Naive B cell (primary cell): ENCODE results near the gene THEM4. TPM values are rescaled to one million over a fixed set of nuclear protein-coding genes. Genes with fewer than 3 reads are reported as not detected.
"Not testable (repeated sequence)": the region's sequence is repeated elsewhere in the genome, so short reads cannot be mapped to it uniquely, and the experiment has no call there.

Source experiments
- ATAC-seq, 2 donors: fragments of 150-1000 bp; cut with Tn5 transposase; 2 replicates each; pipeline ENCODE4 v1.10.0; 2021; ENCODE audit warnings: low read depth in 2 of 2, mild to moderate bottlenecking in 2 of 2, moderate library complexity in 2 of 2
- DNase-seq: peaks from one replicate; pipeline ENCODE4 v3.0.0; 2022
- H3K27ac Mint-ChIP-seq, 6 donors: one replicate each; pipeline ENCODE4 v1.8.0; 2020 to 2022; ENCODE audit warnings: mild to moderate bottlenecking in 6 of 6, mixed read lengths in 6 of 6, moderate library complexity in 5 of 6, inconsistent platforms in 2 of 6
- H3K27me3 Mint-ChIP-seq, 3 donors: one replicate each; pipeline ENCODE4 v1.8.0; 2021 to 2022; ENCODE audit warnings: mixed read lengths in 3 of 3, mild to moderate bottlenecking in 1 of 3
- H3K36me3 Mint-ChIP-seq, 2 donors: one replicate each; pipeline ENCODE4 v1.8.0; 2020 to 2022; ENCODE audit warnings: mixed read lengths in 2 of 2, inconsistent platforms in 1 of 2, mild to moderate bottlenecking in 1 of 2
- H3K4me1 Mint-ChIP-seq, 3 donors: one replicate each; pipeline ENCODE4 v1.8.0; 2020 to 2022; ENCODE audit warnings: mixed read lengths in 3 of 3, inconsistent platforms in 1 of 3, mild to moderate bottlenecking in 1 of 3, moderate library complexity in 1 of 3
- H3K4me3 Mint-ChIP-seq, 8 donors: one replicate each; pipeline ENCODE4 v1.8.0; 2020 to 2022; ENCODE audit warnings: mild to moderate bottlenecking in 8 of 8, mixed read lengths in 8 of 8, moderate library complexity in 8 of 8, inconsistent platforms in 2 of 8
- H3K9me3 Mint-ChIP-seq, 7 donors: one replicate each; pipeline ENCODE4 v1.8.0; 2020 to 2022; ENCODE audit warnings: mixed read lengths in 7 of 7, mild to moderate bottlenecking in 5 of 7, inconsistent platforms in 2 of 7, moderate library complexity in 1 of 7
- polyA plus RNA-seq, 6 donors: library from polyadenylated mRNA; unstranded; fragments of 300-500 nt; fragmentation: Illumina TruSeq; gene quantifications; one replicate each; pipeline ENCODE4 v1.2.3, GENCODE V29; 2021; ENCODE audit warnings: low read depth in 6 of 6

Gene THEM4
- polyA plus RNA-seq, 6 donors from 2014 or later = 6.6 to 11.9 (median 8.1) TPM

- not testable (repeated sequence) for ATAC-seq, H3K27ac Mint-ChIP-seq, DNase-seq, H3K4me3 Mint-ChIP-seq, H3K4me1 Mint-ChIP-seq, H3K27me3 Mint-ChIP-seq
- Mint-ChIP-seq H3K36me3 (peaks cover 13 to 33% of the 10 kb centered on the region in 2 donors), H3K9me3 (peaks cover 0 to 47% (median 30%) of the 10 kb centered on the region in 7 donors)
Measured at GRCh38 chr1:151900804-151901203, 8.5 kb downstream of the THEM4 start.

- H3K4me1 Mint-ChIP-seq = no peaks in the 10 kb centered on the region
- H3K27me3 Mint-ChIP-seq = peaks cover 0 to 5% (median 0%) of the 10 kb centered on the region in 3 donors
- H3K4me3 Mint-ChIP-seq = no peak overlapping the region
- H3K36me3 Mint-ChIP-seq = peaks cover 14 to 22% of the 10 kb centered on the region in 2 donors
- H3K27ac Mint-ChIP-seq = peak overlapping the region in 2 of 6 donors; percentile 41 to 47
- DNase-seq = no peak
- no peak for ATAC-seq
- H3K9me3 Mint-ChIP-seq = peaks cover 0 to 35% (median 30%) of the 10 kb centered on the region in 7 donors
Measured at GRCh38 chr1:151898519-151898991, 10.8 kb downstream of the THEM4 start.

GRCh38 chr1:151897991-151898431, 11.3 kb downstream of the THEM4 start:
- peak overlapping the region in 1 of 8 donors; percentile 56 for H3K4me3 Mint-ChIP-seq
- H3K27me3 Mint-ChIP-seq = peaks cover 0 to 5% (median 0%) of the 10 kb centered on the region in 3 donors
- DNase-seq (no peak), ATAC-seq (no peak)
- H3K4me1 Mint-ChIP-seq = no peaks in the 10 kb centered on the region
- peaks cover 18 to 28% of the 10 kb centered on the region in 2 donors for H3K36me3 Mint-ChIP-seq
- H3K27ac Mint-ChIP-seq = no peak overlapping the region
- peaks cover 0 to 33% (median 30%) of the 10 kb centered on the region in 7 donors for H3K9me3 Mint-ChIP-seq

GRCh38 chr1:151893176-151893924, 16.0 kb downstream of the THEM4 start:
- ATAC-seq = no peak
- Mint-ChIP-seq H3K4me3 (no peak overlapping the region), H3K4me1 (no peaks in the 10 kb centered on the region), H3K27me3 (no peaks in the 10 kb centered on the region), H3K9me3 (no peaks in the 10 kb centered on the region), H3K27ac (no peak overlapping the region), H3K36me3 (peaks cover 5 to 26% of the 10 kb centered on the region in 2 donors)
- no peak for DNase-seq

GRCh38 chr1:151892190-151892589, 17.1 kb downstream of the THEM4 start:
- ATAC-seq (no peak), DNase-seq (no peak)
- H3K27me3 Mint-ChIP-seq = no peaks in the 10 kb centered on the region
- no peaks in the 10 kb centered on the region for H3K4me1 Mint-ChIP-seq
- H3K4me3 Mint-ChIP-seq = peak overlapping the region in 1 of 8 donors; percentile 11
- H3K27ac Mint-ChIP-seq = no peak overlapping the region
- no peaks in the 10 kb centered on the region for H3K9me3 Mint-ChIP-seq
- H3K36me3 Mint-ChIP-seq = peaks cover 9 to 26% of the 10 kb centered on the region in 2 donors

- ATAC-seq (no peak), DNase-seq (no peak)
- Mint-ChIP-seq H3K27ac (no peak overlapping the region), H3K4me3 (no peak overlapping the region), H3K4me1 (no peaks in the 10 kb centered on the region), H3K27me3 (no peaks in the 10 kb centered on the region), H3K36me3 (peaks cover 9 to 26% of the 10 kb centered on the region in 2 donors), H3K9me3 (no peaks in the 10 kb centered on the region)
Measured at GRCh38 chr1:151891512-151891911, 17.8 kb downstream of the THEM4 start.

GRCh38 chr1:151888972-151889570, 20.2 kb downstream of the THEM4 start:
- H3K9me3 Mint-ChIP-seq = no peaks in the 10 kb centered on the region
- H3K27ac Mint-ChIP-seq = no peak overlapping the region
- peaks cover 0 to 10% (median 4%) of the 10 kb centered on the region in 3 donors for H3K4me1 Mint-ChIP-seq
- no peaks in the 10 kb centered on the region for H3K27me3 Mint-ChIP-seq
- H3K4me3 Mint-ChIP-seq = no peak overlapping the region
- peaks cover 9 to 26% of the 10 kb centered on the region in 2 donors for H3K36me3 Mint-ChIP-seq
- ATAC-seq = no peak
- peak; percentile 12 for DNase-seq

- ATAC-seq (no peak), DNase-seq (no peak)
- H3K27me3 Mint-ChIP-seq = no peaks in the 10 kb centered on the region
- peaks cover 4 to 13% of the 10 kb centered on the region in 2 donors for H3K36me3 Mint-ChIP-seq
- H3K27ac Mint-ChIP-seq = peak overlapping the region in 1 of 6 donors; percentile 84
- peaks cover 0 to 2% (median 0%) of the 10 kb centered on the region in 7 donors for H3K9me3 Mint-ChIP-seq
- H3K4me1 Mint-ChIP-seq = peaks cover 0 to 13% (median 4%) of the 10 kb centered on the region in 3 donors
- H3K4me3 Mint-ChIP-seq = no peak overlapping the region
Measured at GRCh38 chr1:151887028-151887427, 22.3 kb downstream of the THEM4 start.

- H3K27ac Mint-ChIP-seq = peak overlapping the region in 1 of 6 donors; percentile 15
- ATAC-seq = no peak
- no peaks in the 10 kb centered on the region for H3K27me3 Mint-ChIP-seq
- no peak for DNase-seq
- peaks cover 0 to 13% (median 4%) of the 10 kb centered on the region in 3 donors for H3K4me1 Mint-ChIP-seq
- peaks cover 0 to 4% of the 10 kb centered on the region in 2 donors for H3K36me3 Mint-ChIP-seq
- peaks cover 0 to 2% (median 0%) of the 10 kb centered on the region in 7 donors for H3K9me3 Mint-ChIP-seq
- peak overlapping the region in 1 of 8 donors; percentile 61 for H3K4me3 Mint-ChIP-seq
Measured at GRCh38 chr1:151885479-151885878, 23.8 kb downstream of the THEM4 start.

GRCh38 chr1:151884879-151885278, 24.4 kb downstream of the THEM4 start:
- not testable (repeated sequence) for DNase-seq, ATAC-seq, H3K36me3 Mint-ChIP-seq, H3K27me3 Mint-ChIP-seq, H3K9me3 Mint-ChIP-seq
- Mint-ChIP-seq H3K4me1 (peaks cover 0 to 13% (median 4%) of the 10 kb centered on the region in 3 donors), H3K4me3 (peak overlapping the region in 2 of 8 donors; percentile 37 to 74), H3K27ac (peak overlapping the region in 1 of 6 donors; percentile 47)

- not testable (repeated sequence) for DNase-seq, H3K9me3 Mint-ChIP-seq, H3K27me3 Mint-ChIP-seq, H3K36me3 Mint-ChIP-seq
- Mint-ChIP-seq H3K27ac (peak overlapping the region in 1 of 6 donors; percentile 32), H3K4me3 (peak overlapping the region in 3 of 8 donors; percentile 20 to 74 (median 37)), H3K4me1 (peaks cover 0 to 13% (median 4%) of the 10 kb centered on the region in 3 donors)
- ATAC-seq = peak; percentile 41 to 58
Measured at GRCh38 chr1:151884445-151884844, 24.9 kb downstream of the THEM4 start.

- DNase-seq, H3K27me3 Mint-ChIP-seq, H3K27ac Mint-ChIP-seq, H3K9me3 Mint-ChIP-seq, ATAC-seq, H3K36me3 Mint-ChIP-seq, H3K4me3 Mint-ChIP-seq: not testable (repeated sequence)
- peaks cover 0 to 13% (median 4%) of the 10 kb centered on the region in 3 donors for H3K4me1 Mint-ChIP-seq
Measured at GRCh38 chr1:151883898-151884297, 25.4 kb downstream of the THEM4 start.

GRCh38 chr1:151882918-151883317, 26.4 kb downstream of the THEM4 start:
- not testable (repeated sequence) for H3K27me3 Mint-ChIP-seq, DNase-seq, ATAC-seq, H3K9me3 Mint-ChIP-seq, H3K36me3 Mint-ChIP-seq
- Mint-ChIP-seq H3K4me1 (peaks cover 0 to 13% (median 4%) of the 10 kb centered on the region in 3 donors), H3K4me3 (peak overlapping the region in 1 of 8 donors; percentile 41), H3K27ac (peak overlapping the region in 2 of 6 donors; percentile 80 to 95)
